Right hindlimb (tissue), 1 donor: ENCODE results near the gene RALGAPB.
"Not testable (repeated sequence)": the region's sequence is repeated elsewhere in the genome, so short reads cannot be mapped to it uniquely, and the experiment has no call there.

Experiments used
- DNase-seq: peaks from one replicate; pipeline ENCODE4 v3.0.0-alpha.2; 2018

The RALGAPB gene

DNA sequence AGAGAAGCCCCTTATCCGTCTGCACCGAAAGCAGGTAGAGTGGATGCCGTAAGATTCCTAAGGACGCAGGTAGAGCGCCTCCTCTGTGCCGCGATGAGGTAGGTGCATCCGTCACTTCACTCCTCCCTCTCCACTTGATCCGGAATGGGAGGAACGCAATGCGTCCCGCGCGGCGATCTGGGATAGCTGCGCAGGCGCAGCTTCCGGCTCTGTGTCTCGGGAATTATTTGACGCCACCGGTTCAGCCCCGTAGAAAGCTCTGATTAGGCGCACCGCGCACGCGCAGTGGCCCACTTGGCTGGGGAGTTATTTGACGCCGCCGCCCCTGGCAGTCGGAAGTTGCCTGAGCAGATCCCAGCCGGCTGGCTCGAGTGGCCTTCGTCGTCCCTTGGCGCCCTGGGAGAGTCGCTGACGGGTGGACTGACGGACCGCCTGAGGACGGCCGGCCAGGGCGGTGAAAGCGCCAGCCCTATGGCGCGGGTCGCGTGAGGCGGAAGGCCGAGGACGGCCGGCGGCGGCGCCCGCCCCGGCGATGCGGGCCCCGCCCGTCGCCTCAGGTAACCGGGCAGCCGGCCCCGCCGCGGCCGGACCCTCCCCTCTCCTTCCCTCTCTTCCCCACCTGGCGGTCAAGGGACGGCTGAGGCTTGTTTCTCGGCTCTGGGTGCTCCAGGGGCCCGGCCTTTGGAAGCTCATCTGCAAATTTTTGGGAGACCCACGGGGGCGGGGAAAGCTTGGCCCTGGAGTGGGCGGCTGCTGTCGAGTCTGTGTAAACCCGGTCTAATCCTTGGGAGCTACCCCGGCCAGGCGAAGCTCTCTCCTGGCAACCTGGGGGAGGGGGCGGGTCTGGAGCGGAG lies at the start of gene RALGAPB:
Gene RALGAPB, plus strand, starts transcription at position 331 of the 854 bp plus-strand sequence. CDS start 15,590 bp downstream, outside the sequence.
- DNase-seq, result peak; percentile 99

DNA sequence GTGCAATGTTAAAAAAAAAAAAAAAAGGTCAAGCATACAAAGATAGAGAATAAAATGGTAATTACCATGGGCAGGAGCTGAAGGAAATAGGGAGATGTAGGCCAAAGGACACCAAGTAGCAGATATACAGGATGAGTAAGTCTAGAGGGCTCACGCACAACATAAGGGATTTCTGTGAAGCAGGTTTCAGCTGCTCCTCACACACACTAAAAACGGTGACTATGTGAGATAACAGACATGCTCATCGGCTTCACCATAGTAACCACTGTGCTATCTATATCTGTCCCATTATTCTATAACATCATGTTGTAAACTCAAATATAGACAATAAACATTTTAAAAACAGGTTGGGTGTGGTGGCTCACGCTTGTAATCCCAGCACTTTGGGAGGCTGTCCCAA lies 49.1 kb upstream of the RALGAPB start:
- no peak for DNase-seq

DNA sequence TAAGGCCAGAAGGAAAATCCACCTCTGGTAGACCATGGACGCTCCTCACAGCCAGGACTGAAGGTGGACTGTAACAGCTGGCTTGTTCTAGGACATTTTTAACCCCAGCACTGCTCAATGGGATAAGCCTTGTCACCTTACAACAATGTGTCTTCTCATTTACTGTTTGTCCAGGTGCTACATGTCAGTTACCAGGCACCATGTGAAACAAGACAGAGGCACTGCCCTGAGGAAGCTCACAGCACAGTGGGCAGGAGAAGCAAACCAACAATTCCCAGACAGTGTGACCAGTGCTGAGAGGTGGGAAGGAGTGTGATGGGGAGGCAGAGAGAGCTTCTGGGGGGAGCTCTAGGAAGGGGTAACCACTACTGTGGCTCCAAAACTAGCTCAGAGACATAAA lies 48.2 kb upstream of the RALGAPB start:
- DNase-seq, result no peak

DNA sequence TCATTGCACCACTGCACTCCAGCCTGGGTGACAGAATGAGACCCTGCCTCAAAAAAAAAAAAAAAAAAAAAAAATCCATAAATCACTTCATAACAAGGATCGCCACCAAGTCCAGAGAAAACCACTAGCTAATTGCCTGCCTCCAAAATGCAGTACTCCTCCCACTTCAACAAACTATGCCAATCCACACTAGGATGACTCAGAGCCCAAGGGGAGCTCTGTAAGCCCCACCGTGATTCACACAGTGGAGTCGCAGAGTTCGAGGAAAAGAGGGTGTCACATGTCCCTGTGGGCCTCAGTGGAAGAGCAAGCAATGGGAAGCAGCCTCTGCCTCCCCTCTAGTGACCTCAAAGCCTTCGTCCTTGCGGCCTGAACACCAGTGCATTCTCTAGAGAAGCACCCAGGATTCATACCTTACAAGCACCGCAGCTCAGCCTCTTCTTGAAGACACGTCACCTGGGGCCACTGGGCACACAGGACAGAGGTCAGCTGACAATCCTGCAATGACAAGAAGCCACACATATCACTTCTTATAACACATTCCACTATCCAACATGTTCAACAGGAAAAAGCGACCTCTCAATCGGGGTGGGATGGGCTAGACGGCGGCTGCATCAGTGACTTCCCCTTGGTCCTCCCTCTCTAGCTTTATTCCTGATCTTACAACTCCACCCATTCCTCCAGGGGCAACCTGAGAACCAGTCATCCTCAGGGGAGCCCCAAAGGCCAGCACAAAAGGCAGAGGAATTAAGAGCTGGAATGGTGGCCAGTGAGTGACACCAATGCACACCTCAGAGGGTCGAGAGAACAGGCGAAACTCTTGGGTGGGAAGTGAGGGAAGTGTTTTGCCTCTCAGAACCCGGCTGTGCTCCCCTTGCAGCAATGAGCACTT lies 46.4 kb upstream of the RALGAPB start:
- no peak for DNase-seq

DNA sequence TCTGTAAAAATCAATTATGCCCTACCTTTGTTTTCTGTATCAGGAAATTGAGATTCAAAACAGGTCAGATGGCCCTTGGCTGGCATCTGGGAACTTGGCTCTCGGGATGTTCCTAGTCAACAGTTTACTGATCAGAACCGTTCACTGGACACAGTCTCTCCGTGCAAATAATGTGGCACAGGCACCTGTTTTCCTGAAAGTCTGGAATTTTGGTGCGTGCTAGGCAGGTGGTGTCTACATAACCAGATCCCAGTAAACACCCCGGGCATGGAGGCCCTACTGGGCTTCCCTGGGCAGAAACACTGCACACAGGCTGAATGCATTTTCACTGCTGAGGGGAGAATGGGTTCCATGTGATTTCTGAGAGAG lies 45.0 kb upstream of the RALGAPB start:
- DNase-seq, result no peak

DNA sequence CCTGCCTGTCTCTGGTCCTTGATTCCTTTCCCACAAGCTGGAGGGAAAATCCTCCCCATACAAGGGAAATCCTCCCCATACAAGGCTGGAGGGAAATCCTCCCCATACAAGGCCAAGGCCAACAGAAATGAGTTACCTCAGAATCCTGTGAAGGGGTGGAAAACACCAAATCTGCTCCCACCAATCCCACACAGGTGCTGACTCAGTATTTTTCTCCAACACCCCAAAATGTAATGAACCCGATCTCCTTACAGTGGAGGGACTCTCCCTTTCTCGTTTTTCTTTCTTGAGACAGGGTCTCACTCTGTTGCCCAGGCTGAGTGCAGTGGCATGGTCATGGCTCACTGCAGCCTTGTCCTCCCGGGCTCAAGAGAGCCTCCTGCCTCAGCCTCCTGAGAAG lies 43.8 kb upstream of the RALGAPB start:
- no peak for DNase-seq

DNA sequence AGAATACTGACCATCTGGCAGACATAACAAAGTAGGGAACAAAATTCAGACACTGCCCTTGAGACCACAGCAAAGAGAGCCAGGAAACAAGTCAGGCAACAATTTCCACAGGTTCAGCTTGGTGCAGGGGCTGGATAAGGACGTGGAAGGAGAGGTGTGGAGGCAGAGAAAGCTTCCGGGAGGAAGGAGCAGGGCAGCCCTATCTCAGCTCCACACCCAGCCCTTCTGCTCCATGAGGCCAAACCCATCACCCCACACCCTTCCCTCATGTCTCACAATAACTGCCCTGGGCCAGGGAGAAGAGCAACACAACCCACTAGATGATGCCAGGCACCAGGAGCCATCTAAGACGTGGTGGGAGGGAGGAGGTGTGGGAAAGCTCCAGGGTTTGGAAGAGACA lies 43.3 kb upstream of the RALGAPB start:
- DNase-seq, result no peak

DNA sequence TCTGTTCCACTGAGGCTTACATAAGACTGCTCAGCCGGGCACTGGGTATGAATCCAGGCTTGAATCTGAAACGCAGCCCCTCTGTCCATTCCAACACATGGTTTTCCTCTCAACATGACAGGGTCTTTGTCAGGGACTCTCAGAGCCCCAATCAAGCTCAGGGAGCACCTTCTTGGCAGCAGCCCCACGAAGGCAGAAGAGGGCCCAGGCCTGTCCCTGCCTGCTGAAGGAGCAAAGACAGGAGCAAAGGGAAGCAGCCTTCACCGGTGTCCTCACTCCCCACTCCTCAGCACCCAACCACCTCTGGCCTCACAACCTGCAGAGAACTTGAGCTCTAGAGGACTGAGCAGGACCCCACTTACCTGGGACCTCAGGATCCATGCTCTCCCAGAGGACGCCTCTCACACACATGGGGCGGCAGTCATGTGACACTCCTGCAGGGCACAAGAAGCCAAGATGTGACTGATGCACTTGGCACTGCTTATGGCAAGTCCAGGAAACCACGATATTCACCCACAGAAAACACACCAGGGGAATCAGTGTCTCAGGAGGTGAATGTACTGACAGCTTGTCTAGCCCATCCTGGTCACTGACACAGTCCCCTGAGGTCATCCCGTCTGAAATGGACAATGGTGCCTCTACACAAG lies 41.8 kb upstream of the RALGAPB start:
- no peak for DNase-seq

DNA sequence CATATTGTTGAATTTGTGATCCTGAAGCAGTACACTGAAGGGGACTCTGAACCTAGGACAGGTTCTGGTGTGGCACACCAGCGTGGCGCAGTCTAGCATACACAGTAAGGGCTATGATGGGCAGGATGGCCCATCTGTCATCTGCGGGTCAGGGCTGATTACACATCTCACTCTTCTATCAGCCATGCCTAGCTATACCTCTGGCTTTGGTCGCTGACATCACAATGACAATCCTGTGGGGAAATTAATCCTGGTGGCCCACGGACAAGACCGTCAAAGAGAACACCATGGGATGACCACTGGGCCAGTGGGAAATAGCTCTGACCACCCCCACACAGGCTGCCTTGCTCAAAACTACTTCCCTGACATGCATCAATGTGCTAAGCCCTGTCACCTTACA lies 40.4 kb upstream of the RALGAPB start:
- DNase-seq, result no peak

DNA sequence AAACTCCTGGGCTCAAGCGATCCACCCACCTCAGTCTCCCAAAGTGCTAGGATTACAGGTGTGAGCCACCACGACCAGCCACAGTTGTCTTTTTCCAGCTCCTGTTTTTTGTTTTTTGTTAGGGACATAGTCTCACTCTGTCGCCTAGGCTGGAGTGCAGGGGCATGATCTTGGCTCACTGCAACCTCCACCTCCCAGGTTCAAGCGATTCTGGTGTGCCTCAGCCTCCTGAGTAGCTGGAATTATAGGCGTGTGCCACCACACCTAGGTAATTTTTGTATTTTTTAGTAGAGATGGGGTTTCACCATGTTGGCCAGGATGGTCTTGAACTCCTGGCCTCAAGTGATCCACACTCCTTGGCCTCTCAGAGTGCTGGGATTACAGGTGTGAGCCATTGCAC lies 39.8 kb upstream of the RALGAPB start:
- not testable (repeated sequence) for DNase-seq

DNA sequence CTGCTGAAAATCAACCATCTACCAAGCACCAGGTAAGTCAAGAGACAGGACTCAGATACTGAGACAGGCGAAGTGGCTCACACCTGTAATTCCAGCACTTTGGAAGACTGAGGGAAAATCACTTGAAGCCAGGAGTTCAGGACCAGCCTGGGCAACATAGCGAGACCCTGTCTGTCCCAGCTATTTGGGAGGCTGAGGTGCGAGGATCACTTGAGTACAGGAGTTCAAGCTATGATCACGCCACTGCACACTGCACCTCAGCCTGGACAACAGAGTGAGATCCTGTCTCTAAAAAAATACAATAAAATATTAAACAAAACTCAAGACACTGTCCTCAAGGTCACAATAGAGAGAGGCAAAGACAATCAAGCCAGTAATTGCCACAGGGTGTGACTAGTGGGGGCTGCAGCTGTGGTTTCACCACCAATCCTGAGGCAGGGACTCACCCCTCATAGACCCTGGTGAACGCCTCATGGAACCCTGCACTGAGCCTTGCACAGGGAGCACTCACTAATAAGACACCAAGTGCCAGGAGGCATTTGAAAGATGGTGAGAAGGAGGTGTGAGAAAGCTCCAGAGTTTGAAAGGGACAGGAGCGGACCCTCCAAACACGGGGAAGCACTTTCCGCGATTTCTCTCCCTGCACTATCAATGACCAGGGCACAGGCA lies 39.2 kb upstream of the RALGAPB start:
- DNase-seq, result no peak

DNA sequence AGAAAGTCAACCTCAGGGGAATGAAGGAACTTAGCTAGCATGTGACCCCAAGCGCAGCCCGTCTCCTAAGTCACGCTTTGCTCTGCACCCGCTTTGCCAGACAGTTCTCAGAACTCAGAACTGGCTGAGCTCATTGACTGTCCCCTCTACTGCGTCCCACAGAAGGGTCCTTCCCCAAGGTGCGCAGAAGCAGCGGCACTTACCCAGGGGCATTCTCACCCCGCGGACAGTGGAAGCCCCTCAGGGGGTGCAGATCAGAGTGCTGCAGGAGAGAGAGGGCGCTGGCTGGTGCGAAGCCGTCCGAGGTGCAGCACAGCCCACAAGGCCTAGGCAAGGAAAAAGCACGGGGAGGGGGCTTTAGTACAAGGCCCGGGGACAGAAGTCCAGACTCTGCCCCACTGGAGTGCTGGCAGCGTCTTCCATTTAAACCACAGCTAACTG lies 38.3 kb upstream of the RALGAPB start:
- DNase-seq, result peak; percentile 35

DNA sequence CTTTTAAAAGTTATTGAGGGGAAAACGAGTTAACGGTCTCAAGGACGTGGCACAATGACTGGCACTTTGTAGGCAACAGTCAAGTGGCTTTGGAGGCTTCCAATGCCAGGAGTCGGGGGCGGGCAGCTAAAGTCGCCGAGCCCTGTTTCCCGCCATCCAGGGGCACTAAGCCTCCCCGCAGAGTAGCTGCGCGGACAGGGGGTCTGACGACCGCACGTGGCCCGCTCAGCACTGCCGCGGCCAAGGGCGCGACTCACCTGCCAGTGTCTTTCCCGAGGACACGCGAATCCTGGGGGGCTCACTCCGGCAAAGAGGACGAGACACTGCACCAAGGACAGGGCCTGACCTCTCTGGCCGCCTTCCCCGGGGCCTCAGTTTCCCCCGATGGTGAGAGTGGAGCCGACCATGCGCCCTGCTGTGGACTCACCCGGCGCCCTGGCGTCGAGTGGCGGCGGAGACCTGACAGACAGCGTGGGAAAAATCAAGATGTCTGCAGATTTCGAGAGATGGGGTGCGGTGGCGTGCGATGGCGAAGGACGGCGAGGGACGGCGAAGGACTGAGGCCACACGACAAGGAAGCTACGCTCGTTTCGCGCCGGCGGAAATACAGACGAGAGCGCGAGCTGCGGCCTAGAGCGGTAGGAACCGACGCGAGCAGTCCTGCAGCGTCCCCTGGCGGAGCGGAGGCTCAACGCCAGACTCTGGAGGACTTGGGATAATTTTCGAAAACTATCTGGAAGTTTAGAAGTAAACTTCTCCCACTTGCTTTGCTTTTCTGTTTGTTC lies 37.7 kb upstream of the RALGAPB start, which contains the start of gene SNHG17:
Gene SNHG17, minus strand, starts transcription at position 559 of the 785 bp plus-strand sequence.
- peak; percentile 91 for DNase-seq

DNA sequence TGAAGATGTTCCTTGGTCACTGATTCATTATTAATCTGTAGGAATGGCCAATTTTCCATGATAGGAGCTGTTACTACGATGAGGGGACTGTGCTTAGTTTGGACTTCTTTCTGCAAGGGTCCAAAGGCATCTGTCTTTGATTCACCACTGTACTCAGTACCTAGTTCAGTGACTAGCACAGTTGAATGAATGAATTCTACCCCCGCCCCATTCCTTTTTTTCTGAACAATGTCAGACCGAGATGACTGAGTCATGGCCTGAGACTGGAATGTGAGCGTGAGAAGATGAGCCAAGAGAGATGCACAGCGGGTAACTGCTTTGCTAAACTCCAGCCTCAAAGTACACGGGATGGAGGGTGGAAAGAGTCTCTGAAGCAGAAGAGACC lies 37.1 kb upstream of the RALGAPB start:
- no peak for DNase-seq

DNA sequence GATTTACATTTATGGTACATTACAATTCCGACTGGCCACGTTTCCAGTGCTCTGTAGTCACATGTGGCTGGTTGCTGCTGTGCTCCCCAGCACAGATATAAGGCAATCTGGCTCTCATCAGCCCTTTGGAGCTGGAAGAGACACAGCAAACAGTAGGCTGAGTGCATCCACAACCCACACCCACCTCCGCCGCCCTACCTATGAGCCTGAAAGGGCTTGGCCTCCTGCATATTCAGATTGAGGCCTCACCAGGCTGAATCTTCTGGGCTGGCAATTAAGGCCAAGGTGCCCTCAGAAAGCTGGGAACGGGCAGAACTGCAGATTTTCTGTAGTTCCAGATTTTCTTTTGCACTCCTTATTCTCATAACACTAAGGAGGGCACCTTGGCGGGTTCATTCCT lies 34.8 kb upstream of the RALGAPB start:
- DNase-seq, result no peak

DNA sequence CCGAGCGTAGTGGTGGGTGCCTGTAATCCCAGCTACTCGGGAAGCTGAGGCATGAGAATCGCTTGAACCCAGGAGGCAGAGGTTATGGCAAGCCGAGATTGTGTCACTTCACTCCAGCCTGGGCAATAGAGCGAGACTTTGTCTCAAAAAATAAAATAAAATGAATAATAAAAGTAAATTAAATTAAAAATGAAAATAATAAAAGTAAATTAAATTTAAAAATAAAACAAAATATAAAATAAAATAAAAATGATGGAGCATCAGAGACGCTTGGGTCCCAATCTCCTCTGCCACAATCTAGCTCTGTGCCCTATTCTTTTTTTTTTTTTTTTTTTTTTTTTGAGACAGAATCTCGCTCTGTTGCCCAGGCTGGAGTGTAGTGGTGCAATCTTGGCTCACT lies 31.5 kb upstream of the RALGAPB start:
- not testable (repeated sequence) for DNase-seq

DNA sequence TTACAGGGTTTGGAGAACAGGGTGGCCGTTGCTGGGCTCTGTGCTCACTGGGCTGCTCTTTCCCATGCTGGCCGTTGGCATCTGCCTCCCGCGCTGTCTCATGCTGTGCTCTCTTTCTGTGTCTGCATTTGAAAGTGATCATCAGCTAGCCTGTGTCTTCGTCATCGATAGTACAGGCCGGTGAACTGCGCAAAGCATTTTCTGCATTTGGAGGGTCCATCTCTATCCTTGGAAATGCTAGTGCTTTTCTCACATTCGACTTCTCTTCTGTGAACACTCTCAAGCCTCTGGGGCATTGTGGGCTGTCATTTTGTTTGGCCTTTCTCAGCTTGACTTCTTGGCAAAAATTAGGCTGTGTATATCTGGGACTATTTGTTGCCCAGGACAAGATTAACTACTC lies 30.7 kb upstream of the RALGAPB start:
- no peak for DNase-seq

DNA sequence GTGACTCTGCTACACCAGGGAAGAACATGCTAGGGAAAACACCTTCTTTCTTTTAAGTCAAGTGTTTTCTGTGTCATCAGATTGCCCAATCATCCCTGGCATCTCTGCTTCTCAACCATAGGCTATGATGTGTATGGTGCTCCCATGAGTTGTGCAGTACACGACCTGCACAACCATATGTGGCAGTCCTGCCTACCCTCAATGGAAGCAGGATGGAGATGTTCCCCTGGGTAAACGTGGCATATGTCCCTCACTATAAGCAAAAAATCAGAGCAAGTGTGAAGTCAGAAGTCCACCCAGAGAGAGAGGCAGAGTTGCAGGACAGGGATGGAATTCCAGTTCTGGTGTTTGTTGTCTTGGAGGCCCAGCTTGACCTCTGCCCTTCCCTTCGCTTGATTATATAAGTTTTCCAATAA lies 27.3 kb upstream of the RALGAPB start:
- DNase-seq, result no peak

DNA sequence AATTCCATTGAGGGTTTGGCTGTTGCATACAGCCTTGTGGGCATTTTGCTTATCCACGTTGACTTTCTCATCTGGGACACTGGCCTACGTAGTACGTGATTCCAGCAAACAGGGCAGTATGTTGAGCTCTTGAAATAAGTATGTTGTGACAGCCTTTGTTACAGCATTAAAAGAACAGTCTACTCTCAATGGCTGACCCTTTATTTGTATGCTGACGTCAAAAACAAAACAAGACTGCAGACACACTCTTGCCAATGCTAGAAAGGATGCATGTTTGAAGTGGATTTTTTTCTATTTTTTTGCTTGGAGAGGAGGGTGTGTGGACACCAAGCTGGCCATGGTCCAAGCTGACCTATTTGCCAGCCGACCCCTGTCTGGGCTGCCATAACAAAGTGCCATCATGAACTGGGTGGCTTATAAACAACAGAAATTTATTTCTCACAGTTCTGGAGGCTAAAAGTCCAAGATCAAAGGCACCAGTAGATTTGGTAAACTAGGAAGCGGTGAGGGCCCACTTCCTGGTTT lies 26.7 kb upstream of the RALGAPB start:
- DNase-seq, result no peak

DNA sequence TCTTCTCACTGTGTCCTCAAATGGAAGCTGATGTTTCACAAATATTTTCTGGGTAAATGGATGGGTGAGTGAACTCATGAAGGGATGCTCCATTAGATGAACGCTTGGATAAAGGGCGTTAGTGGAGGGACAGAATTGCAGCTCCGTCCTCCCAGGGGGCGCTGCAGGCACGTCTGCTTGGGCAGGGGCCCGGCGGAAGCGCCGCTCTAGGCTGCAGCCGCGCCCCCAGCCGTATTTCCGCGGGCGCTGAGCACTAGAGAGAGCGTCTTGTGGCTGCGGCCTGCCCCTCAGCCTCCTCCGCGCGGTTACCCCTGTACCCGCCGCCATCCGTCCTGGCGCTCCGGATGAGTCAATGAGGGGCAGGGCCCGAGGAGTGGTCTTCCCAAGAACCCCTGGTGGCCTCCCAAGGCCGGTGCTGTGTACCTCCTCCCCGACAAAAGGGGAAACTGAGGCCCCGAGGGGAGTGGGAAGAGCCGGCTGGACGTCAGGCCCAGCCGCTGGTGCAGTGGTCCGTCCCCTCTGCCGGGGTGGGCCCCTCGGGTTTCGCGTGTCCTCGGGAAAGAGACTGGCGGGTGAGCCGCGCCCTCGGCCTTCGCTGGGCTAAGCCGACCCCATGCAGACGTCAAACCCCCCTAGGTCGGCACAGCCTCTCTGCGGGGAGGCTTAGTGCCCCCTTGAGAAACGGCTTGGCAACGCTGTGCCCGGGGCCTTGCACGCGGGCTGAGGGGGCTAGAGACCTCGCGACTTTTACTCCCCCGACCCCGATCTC lies 26.0 kb upstream of the RALGAPB start:
- peak; percentile 93 for DNase-seq

DNA sequence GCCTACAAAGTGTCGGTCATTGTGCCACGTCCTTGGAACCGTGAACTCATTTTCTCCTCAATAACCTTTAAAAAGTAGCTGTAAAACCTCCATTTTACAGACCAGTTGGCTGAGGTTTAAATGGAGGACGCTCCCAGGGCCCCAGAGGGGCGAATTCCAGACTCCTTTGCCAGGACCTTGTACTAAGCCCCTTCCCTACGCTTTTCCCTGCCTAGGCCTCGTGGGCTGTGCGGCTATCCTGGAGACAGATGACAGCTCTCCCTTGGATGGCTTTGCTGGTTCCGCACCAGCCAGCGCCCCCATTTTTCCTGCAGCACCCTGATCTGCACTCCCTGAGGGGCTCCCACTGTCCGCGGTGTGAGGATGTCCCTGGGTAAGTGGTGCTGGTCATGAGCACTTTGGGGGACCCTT lies 25.4 kb upstream of the RALGAPB start:
- no peak for DNase-seq
